GM23248 (cell line): ENCODE results near the gene SLC6A16. TPM values are rescaled to one million over a fixed set of nuclear protein-coding genes. Genes with fewer than 3 reads are reported as not detected.
"Not testable (repeated sequence)": the region's sequence is repeated elsewhere in the genome, so short reads cannot be mapped to it uniquely, and the experiment has no call there.

ENCODE experiments used
- DNase-seq: peaks from one replicate; pipeline ENCODE4 v3.0.0-alpha.2; 2015
- H2AFZ ChIP-seq: fragments of 200-600 bp; sonication (generic); 2 replicates; pipeline ENCODE4 v1.6.1; 2016; ENCODE audit warnings: antibody characterized with exemption
- H3F3A ChIP-seq: fragments of 200-600 bp; sonication (generic); 2 replicates; pipeline ENCODE4 v1.6.1; 2016; ENCODE audit warnings: mild to moderate bottlenecking, antibody characterized with exemption, mixed run types; ENCODE audit not compliant: insufficient read depth
- H3K27ac ChIP-seq: fragments of 200-600 bp; sonication (generic); 2 replicates; pipeline ENCODE4 v1.5.1; 2016; ENCODE audit warnings: mild to moderate bottlenecking
- H3K27me3 ChIP-seq: fragments of 200-600 bp; sonication (generic); replicated peaks from 2 replicates; pipeline ENCODE4 v1.6.1; 2016; ENCODE audit warnings: mild to moderate bottlenecking; ENCODE audit not compliant: insufficient read depth
- H3K36me3 ChIP-seq: fragments of 200-600 bp; sonication (generic); 2 replicates; pipeline ENCODE4 v1.6.1; 2016; ENCODE audit warnings: low read depth, mild to moderate bottlenecking
- H3K4me1 ChIP-seq: fragments of 200-600 bp; sonication (generic); 2 replicates; pipeline ENCODE4 v1.6.1; 2016; ENCODE audit warnings: mild to moderate bottlenecking; ENCODE audit not compliant: insufficient read depth
- H3K4me2 ChIP-seq: fragments of 200-600 bp; sonication (generic); one replicate; pipeline ENCODE4 v1.6.1; 2016; ENCODE audit warnings: mild to moderate bottlenecking; ENCODE audit not compliant: unreplicated experiment
- H3K4me3 ChIP-seq: fragments of 200-600 bp; sonication (generic); 2 replicates; pipeline ENCODE4 v1.5.1; 2016; ENCODE audit warnings: mild to moderate bottlenecking
- H3K79me2 ChIP-seq: fragments of 200-600 bp; sonication (generic); 2 replicates; pipeline ENCODE4 v1.6.1; 2016; ENCODE audit warnings: mild to moderate bottlenecking; ENCODE audit not compliant: insufficient read depth
- H3K9ac ChIP-seq: fragments of 200-600 bp; sonication (generic); 2 replicates; pipeline ENCODE4 v1.6.1; 2016; ENCODE audit warnings: mild to moderate bottlenecking
- H3K9me2 ChIP-seq: fragments of 200-600 bp; sonication (generic); 2 replicates; pipeline ENCODE4 v1.6.1; 2016; ENCODE audit warnings: mixed run types, mild to moderate bottlenecking, moderate library complexity; ENCODE audit not compliant: insufficient read depth
- H3K9me3 ChIP-seq: fragments of 200-600 bp; sonication (generic); one replicate; pipeline ENCODE4 v1.6.1; 2017; ENCODE audit warnings: low read depth
- H4K20me1 ChIP-seq: fragments of 200-600 bp; sonication (generic); 2 replicates; pipeline ENCODE4 v1.6.0; 2016; ENCODE audit not compliant: insufficient read depth
- EZH2 ChIP-seq: fragments of 200-600 bp; sonication (generic); IDR thresholded peaks from 2 replicates; pipeline ENCODE4 v1.6.1; 2018; ENCODE audit warnings: antibody characterized with exemption, mild to moderate bottlenecking; ENCODE audit not compliant: insufficient read depth, poor library complexity, severe bottlenecking
- EZH2phosphoT487 ChIP-seq: fragments of 200-600 bp; sonication (generic); IDR thresholded peaks from 2 replicates; pipeline ENCODE4 v1.6.1; 2018; ENCODE audit warnings: antibody characterized with exemption, moderate library complexity, mild to moderate bottlenecking, low read depth; ENCODE audit not compliant: insufficient read depth
- WGBS, 2 experiments: methylation state at CpG; one replicate each; pipeline ENCODE4 v1.1.6; 2015 to 2017; ENCODE audit warnings: low lambda C conversion rate in 2 of 2, low coverage in 1 of 2; ENCODE audit errors: missing lambda C conversion rate in 2 of 2; 5-methylcytosine and 5-hydroxymethylcytosine counted together
- in situ Hi-C: fragments of 300-500 bp; cut with MboI; formaldehyde crosslinking; loops from 2 replicates; pipeline ENCODE4 v1.15.0; 2020
- polyA plus RNA-seq: library from polyadenylated mRNA; unstranded; fragments of >200 nt; fragmentation: Nextera tagmentation; extraction: Ambion mirVana; gene quantifications from 2 replicates; pipeline ENCODE4 v1.2.1, GENCODE V29; 2016
- total RNA-seq: library from RNA; depleted of rRNA; stranded (reverse); fragments of >200 nt; shearing (Covaris generic); gene quantifications from 2 replicates; pipeline ENCODE4 v1.2.3, GENCODE V29; 2014

Gene SLC6A16
- total and polyA plus RNA-seq, 2 experiments from 2014 or later: 0.40 TPM; not detected in 1

GRCh38 chr19:49326165-49326704 lies 1.2 kb upstream of the SLC6A16 start:
- no peak for TF ChIP-seq EZH2phosphoT487
- no peak for TF ChIP-seq EZH2
- H3K4me1 ChIP-seq: no peaks in the 10 kb centered on the region
- no peak overlapping the region for H2AFZ ChIP-seq
- DNase-seq: no peak
- H3K79me2 ChIP-seq: no peaks in the 10 kb centered on the region
- no peaks in the 10 kb centered on the region for H3F3A ChIP-seq
- H3K27me3 ChIP-seq: no peaks in the 10 kb centered on the region
- H3K4me3 ChIP-seq: no peak overlapping the region
- H3K9ac ChIP-seq: no peak overlapping the region
- no peak overlapping the region for H3K27ac ChIP-seq
- H3K9me2 ChIP-seq: no peaks in the 10 kb centered on the region
- 71 to 74% methylated on average over 3 of the region's 3 CpGs for WGBS, 2 experiments
- no peaks in the 10 kb centered on the region for H3K9me3 ChIP-seq
- no peaks in the 10 kb centered on the region for H4K20me1 ChIP-seq
- H3K36me3 ChIP-seq: no peaks in the 10 kb centered on the region
- H3K4me2 ChIP-seq: no peak overlapping the region
- in situ Hi-C loops: no loop called here

GRCh38 chr19:49325756-49326155 lies 765 bp upstream of the SLC6A16 start:
- H3K9me2 ChIP-seq, H3K4me1 ChIP-seq, H3K36me3 ChIP-seq, H4K20me1 ChIP-seq, H3K79me2 ChIP-seq, H3K4me3 ChIP-seq, DNase-seq, H3K9ac ChIP-seq, H3K27ac ChIP-seq, H3K27me3 ChIP-seq, H2AFZ ChIP-seq, H3K9me3 ChIP-seq, H3K4me2 ChIP-seq, in situ Hi-C loops, H3F3A ChIP-seq: not testable (repeated sequence)
- 81 to 88% methylated on average over 13 of the region's 13 CpGs for WGBS, 2 experiments

DNA sequence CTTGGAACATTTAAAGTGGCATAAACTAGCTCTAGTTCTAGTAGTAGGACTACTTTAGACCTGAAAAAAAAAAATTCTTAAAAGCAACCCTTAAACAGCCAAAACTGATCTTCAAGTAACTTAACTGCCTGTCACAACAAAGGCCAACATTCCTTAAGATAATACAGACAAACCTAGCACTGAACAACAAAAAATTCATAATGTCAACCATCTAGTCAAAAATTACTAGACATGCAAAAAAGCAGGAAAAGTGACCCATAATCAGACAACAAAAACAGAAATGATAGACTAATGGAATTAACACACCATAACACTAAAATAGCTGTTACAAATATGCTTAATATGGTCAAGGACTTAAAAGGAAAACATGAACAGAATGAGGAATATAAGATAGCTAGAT lies 6.7 kb downstream of the SLC6A16 start:
- Histone ChIP-seq H4K20me1 (no peaks in the 10 kb centered on the region), H3K9me3 (no peaks in the 10 kb centered on the region), H3K27ac (no peak overlapping the region), H3K4me1 (no peaks in the 10 kb centered on the region), H3K9ac (no peak overlapping the region), H2AFZ (no peak overlapping the region), H3K79me2 (no peaks in the 10 kb centered on the region), H3K9me2 (no peaks in the 10 kb centered on the region), H3F3A (no peaks in the 10 kb centered on the region), H3K4me3 (no peak overlapping the region), H3K4me2 (no peak overlapping the region), H3K36me3 (no peaks in the 10 kb centered on the region), H3K27me3 (no peaks in the 10 kb centered on the region)
- DNase-seq: no peak
- in situ Hi-C loops: no loop called here
- TF ChIP-seq EZH2phosphoT487 (no peak), EZH2 (no peak)

DNA sequence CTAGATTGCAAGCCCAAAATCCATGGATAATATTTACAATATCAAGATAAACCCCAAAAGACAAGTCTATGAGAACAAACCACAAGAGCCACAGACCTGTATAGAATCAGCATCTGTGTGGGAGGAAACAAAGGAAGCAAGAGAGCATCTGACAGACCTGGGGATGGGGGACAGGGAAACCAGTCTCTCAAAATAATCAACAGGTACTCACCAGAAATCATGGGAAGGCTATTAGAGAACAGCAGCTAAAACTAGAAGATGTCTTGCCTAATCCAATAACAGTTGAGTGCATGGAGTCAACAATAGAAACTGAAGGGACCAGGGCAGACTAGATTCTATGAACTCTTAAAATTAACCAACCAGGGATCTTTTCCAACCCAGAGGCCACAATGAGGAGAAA lies 8.7 kb downstream of the SLC6A16 start:
- Histone ChIP-seq H3K36me3 (no peaks in the 10 kb centered on the region), H3K4me2 (no peak overlapping the region), H3K27ac (no peak overlapping the region), H3K9me2 (no peaks in the 10 kb centered on the region), H3K27me3 (no peaks in the 10 kb centered on the region), H3K4me3 (no peak overlapping the region), H2AFZ (no peak overlapping the region), H3F3A (no peaks in the 10 kb centered on the region), H4K20me1 (no peaks in the 10 kb centered on the region), H3K4me1 (no peaks in the 10 kb centered on the region), H3K9me3 (no peaks in the 10 kb centered on the region), H3K9ac (no peak overlapping the region), H3K79me2 (no peaks in the 10 kb centered on the region)
- no peak for DNase-seq
- no peak for TF ChIP-seq EZH2
- TF ChIP-seq EZH2phosphoT487: no peak
- in situ Hi-C loops: no loop called here

DNA sequence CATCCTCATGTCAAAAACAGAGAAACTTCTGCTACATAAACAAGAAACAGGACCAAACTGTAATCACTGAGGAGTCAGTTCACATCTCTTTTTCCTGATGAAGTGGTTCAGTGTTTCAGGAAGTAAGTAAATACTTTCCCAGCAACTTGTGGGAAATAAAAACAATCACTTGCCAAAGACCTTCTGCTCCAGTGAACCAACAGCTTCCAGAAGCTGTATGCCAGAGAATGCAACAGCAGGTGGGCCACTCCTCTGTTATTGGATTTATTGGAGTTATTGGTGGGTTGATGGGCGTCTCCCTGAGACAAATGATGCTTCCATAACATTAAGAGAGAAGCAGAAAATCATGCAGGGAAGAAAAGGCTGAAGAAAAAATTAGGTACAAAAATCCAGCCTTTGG lies 9.9 kb downstream of the SLC6A16 start:
- Histone ChIP-seq H3K4me3 (no peak overlapping the region), H3K36me3 (no peaks in the 10 kb centered on the region), H3K4me2 (no peak overlapping the region), H3K27ac (no peak overlapping the region), H3K9me3 (no peaks in the 10 kb centered on the region), H2AFZ (no peak overlapping the region), H3K9me2 (no peaks in the 10 kb centered on the region), H3K79me2 (no peaks in the 10 kb centered on the region), H3K9ac (no peak overlapping the region), H3K4me1 (no peaks in the 10 kb centered on the region), H3K27me3 (no peaks in the 10 kb centered on the region), H4K20me1 (no peaks in the 10 kb centered on the region), H3F3A (no peaks in the 10 kb centered on the region)
- WGBS, 2 experiments: 29 to 40% methylated on average over 1 of the region's 1 CpG
- in situ Hi-C loops: no loop called here
- no peak for DNase-seq
- TF ChIP-seq EZH2phosphoT487: no peak
- TF ChIP-seq EZH2: no peak
